K562 (cell line): ENCODE measurements around the gene AASDH. TPM values are rescaled to one million over a fixed set of nuclear protein-coding genes. Genes with fewer than 3 reads are reported as not detected.

ENCODE experiments used
- ATAC-seq: fragments of 200-7000 bp; cut with Tn5 transposase; 3 replicates; pipeline ENCODE4 v1.9.1; 2020; ENCODE audit warnings: moderate library complexity
- BruUV-seq: library from RNA; stranded (reverse); fragments of 400-500 nt; replicated peaks from 2 replicates; lab custom pipeline; 2021; lab: Mats Ljungman, UMichigan
- CTCF ChIA-PET: fragments of 300-600 bp; formaldehyde crosslinking; extraction: SDS; loops from one replicate; lab custom pipeline; 2021; ENCODE audit warnings: low intra/inter-chr PET ratio; lab: Yijun Ruan, JAX
- POLR2A ChIA-PET: fragments of 300-600, 350-650 bp; sonication (Branson Sonifier 250); formaldehyde crosslinking; extraction: SDS; loops from one replicate; lab custom pipeline; 2021; ENCODE audit warnings: antibody characterized with exemption, inconsistent platforms; lab: Yijun Ruan, JAX
- DNase-seq, 4 experiments: peaks; one replicate each; pipeline versions ENCODE4 v3.0.0 to v3.0.0-alpha.2; 2011 to 2018; ENCODE audit warnings: low spot score in 3 of 4, mixed read lengths in 3 of 4; ENCODE audit errors: extremely low read depth in 1 of 4
- FAIRE-seq: peaks from 2 replicates; lab custom pipeline; 2011; peaks lifted over from hg19 to GRCh38; lab: Jason Lieb, UNC
- H2AFZ ChIP-seq: 2 replicates; pipeline ENCODE4 v1.6.0; 2011; ENCODE audit warnings: low read depth, low read length, control low read depth, inconsistent platforms
- H3K27ac ChIP-seq: fragments of 200-600 bp; 3 replicates; pipeline ENCODE4 v1.8.0; 2011; ENCODE audit warnings: low read depth, mild to moderate bottlenecking, control low read depth, inconsistent platforms, low read length, moderate library complexity, mixed read lengths; ENCODE audit errors: extremely low read depth
- H3K27me3 ChIP-seq, 2 experiments: fragments of 300-600 bp in 1 of 2; 2 replicates in 1 of 2; 3 replicates in 1 of 2; pipeline versions ENCODE4 v1.6.0 to v1.8.0; 2011; ENCODE audit warnings: inconsistent platforms in 2 of 2, low read length in 2 of 2, mild to moderate bottlenecking in 1 of 2, mixed read lengths in 1 of 2, moderate library complexity in 1 of 2; ENCODE audit not compliant: control insufficient read depth in 2 of 2, insufficient read depth in 2 of 2
- H3K36me3 ChIP-seq: fragments of 300-600 bp; 3 replicates; pipeline ENCODE4 v1.8.0; 2011; ENCODE audit warnings: mild to moderate bottlenecking, low read length, inconsistent platforms; ENCODE audit not compliant: control insufficient read depth, insufficient read depth
- H3K4me1 ChIP-seq, 2 experiments: fragments of 200-600 bp in 1 of 2; replicated peaks in 1 of 2; 2 replicates in 1 of 2; 3 replicates in 1 of 2; pipeline versions ENCODE4 v1.5.1 to v1.8.0; 2011; ENCODE audit warnings: inconsistent platforms in 2 of 2, low read length in 2 of 2, mild to moderate bottlenecking in 1 of 2, mixed read lengths in 1 of 2, moderate library complexity in 1 of 2; ENCODE audit not compliant: control insufficient read depth in 2 of 2, insufficient read depth in 2 of 2
- H3K4me2 ChIP-seq: 2 replicates; pipeline ENCODE4 v1.6.1; 2011; ENCODE audit warnings: low read length, control low read depth, inconsistent platforms, mixed read lengths; ENCODE audit not compliant: insufficient read depth
- H3K4me3 ChIP-seq: fragments of 200-600 bp; sonication (generic), shearing (Covaris generic); 2 replicates; pipeline ENCODE4 v1.5.1; 2016; ENCODE audit warnings: control low read depth, inconsistent platforms
- H3K79me2 ChIP-seq: fragments of 200-600 bp; 3 replicates; pipeline ENCODE4 v1.8.0; 2011; ENCODE audit warnings: low read length, inconsistent platforms; ENCODE audit not compliant: control insufficient read depth, insufficient read depth
- H3K9ac ChIP-seq, 2 experiments: 2 replicates each; pipeline versions ENCODE4 v1.6.0 to v1.6.1; 2011; ENCODE audit warnings: low read depth in 2 of 2, low read length in 2 of 2, control low read depth in 1 of 2, inconsistent platforms in 1 of 2, mild to moderate bottlenecking in 1 of 2, mixed read lengths in 1 of 2; ENCODE audit not compliant: insufficient read depth in 1 of 2
- H3K9me1 ChIP-seq: one replicate; pipeline ENCODE4 v1.6.0; 2011; ENCODE audit warnings: inconsistent platforms, mild to moderate bottlenecking, low read length, moderate library complexity; ENCODE audit not compliant: control insufficient read depth, insufficient read depth
- H3K9me3 ChIP-seq: replicated peaks from 2 replicates; pipeline ENCODE4 v1.5.1; 2011; ENCODE audit warnings: low read depth, low read length, inconsistent platforms; ENCODE audit not compliant: control insufficient read depth, insufficient read depth
- H4K20me1 ChIP-seq: replicated peaks from 2 replicates; pipeline ENCODE4 v1.6.1; 2011; ENCODE audit warnings: low read length, inconsistent platforms, mixed read lengths; ENCODE audit not compliant: control insufficient read depth, insufficient read depth
- BCL6 ChIP-seq: fragments of 250-450 bp; sonication (Bioruptor Pico); IDR thresholded peaks from 2 replicates; pipeline ENCODE4 v1.4.0; 2020
- BCLAF1 ChIP-seq, 2 experiments: fragments of 450-650 bp in 1 of 2; IDR thresholded peaks; 2 replicates each; pipeline ENCODE4 v1.6.1; 2011 to 2017; ENCODE audit warnings: low read depth in 2 of 2, antibody characterized with exemption in 1 of 2, borderline replicate concordance in 1 of 2, low read length in 1 of 2, mild to moderate bottlenecking in 1 of 2, mixed read lengths in 1 of 2; ENCODE audit not compliant: control insufficient read depth in 1 of 2
- CREB3L1 ChIP-seq: fragments of 450-650 bp; IDR thresholded peaks from 2 replicates; pipeline ENCODE4 v1.6.1; 2014; ENCODE audit warnings: low read depth, mild to moderate bottlenecking, moderate library complexity, borderline replicate concordance
- CREM ChIP-seq: IDR thresholded peaks from 2 replicates; pipeline ENCODE4 v1.6.1; 2014; ENCODE audit warnings: antibody characterized with exemption, low read depth
- E2F6 ChIP-seq, 2 experiments: IDR thresholded peaks; 2 replicates each; pipeline ENCODE4 v1.6.1; 2011; ENCODE audit warnings: borderline replicate concordance in 1 of 2, control low read depth in 1 of 2, low read depth in 1 of 2, low read length in 1 of 2, mild to moderate bottlenecking in 1 of 2, mixed read lengths in 1 of 2, moderate library complexity in 1 of 2; ENCODE audit not compliant: insufficient read depth in 1 of 2, insufficient read length in 1 of 2, poor library complexity in 1 of 2, severe bottlenecking in 1 of 2; ENCODE audit errors: extremely low read depth in 1 of 2
- ELF1 ChIP-seq: fragments of 200-800 bp; sonication (Bioruptor generic); IDR thresholded peaks from 2 replicates; pipeline ENCODE4 v1.6.1; 2016; ENCODE audit warnings: missing genetic modification characterization, missing compliant biosample characterization
- GABPB1 ChIP-seq: sonication (generic); formaldehyde crosslinking; IDR thresholded peaks from 2 replicates; pipeline ENCODE4 v1.8.0; 2022; ENCODE audit warnings: mild to moderate bottlenecking, missing genetic modification reagents
- HNRNPUL1 ChIP-seq: fragments of 200-400 bp; formaldehyde crosslinking; IDR thresholded peaks from 2 replicates; pipeline ENCODE4 v1.6.1; 2017; ENCODE audit warnings: low read length
- JUNB ChIP-seq: fragments of 450-650 bp; formaldehyde crosslinking; conservative IDR thresholded peaks from 2 replicates; pipeline ENCODE4 v1.4.0; 2020; ENCODE audit warnings: mild to moderate bottlenecking
- MTA1 ChIP-seq: fragments of 450-650 bp; IDR thresholded peaks from 2 replicates; pipeline ENCODE4 v1.6.1; 2017; ENCODE audit warnings: borderline replicate concordance
- PRMT5 ChIP-seq: sonication (generic); formaldehyde crosslinking; IDR thresholded peaks from 2 replicates; pipeline ENCODE4 v1.5.0; 2020; ENCODE audit warnings: missing genetic modification reagents
- RBFOX2 ChIP-seq: fragments of 200-400 bp; formaldehyde crosslinking; IDR thresholded peaks from 2 replicates; pipeline ENCODE4 v1.6.1; 2017; ENCODE audit warnings: low read depth, mild to moderate bottlenecking, low read length, moderate library complexity
- SAP30 ChIP-seq: fragments of 200-600 bp; sonication (generic); IDR thresholded peaks from 2 replicates; pipeline ENCODE4 v1.6.1; 2012; ENCODE audit warnings: borderline replicate concordance, low read depth, mild to moderate bottlenecking, moderate library complexity, low read length, control low read depth, inconsistent platforms; ENCODE audit not compliant: insufficient read depth, poor library complexity, severe bottlenecking
- SNIP1 ChIP-seq: fragments of 450-650 bp; IDR thresholded peaks from 2 replicates; pipeline ENCODE4 v1.7.1; 2017; ENCODE audit warnings: low read depth, mild to moderate bottlenecking
- ZNF140 ChIP-seq: fragments of 250-450 bp; sonication (Bioruptor Pico); IDR thresholded peaks from 2 replicates; pipeline ENCODE4 v1.8.0; 2021; ENCODE audit warnings: moderate library complexity, mild to moderate bottlenecking, inconsistent platforms
- ZSCAN32 ChIP-seq: fragments of 450-650 bp; formaldehyde crosslinking; IDR thresholded peaks from 2 replicates; pipeline ENCODE4 v1.4.0; 2020; ENCODE audit warnings: mild to moderate bottlenecking, moderate library complexity
- WGBS: fragments of 100-300 bp; shearing (Covaris generic); methylation state at CpG from one replicate; pipeline ENCODE4 v1.1.6; 2016; ENCODE audit warnings: low coverage, mixed read lengths; ENCODE audit not compliant: insufficient coverage; ENCODE audit errors: missing lambda C conversion rate; 5-methylcytosine and 5-hydroxymethylcytosine counted together
- in situ Hi-C: fragments of 300-500 bp; cut with MboI; formaldehyde crosslinking; loops from 4 replicates; pipeline ENCODE4 v1.15.0; 2018; ENCODE audit warnings: inconsistent platforms, mixed read lengths
- intact Hi-C: fragments of 100-400 bp; cut with micrococcal nuclease; formaldehyde crosslinking; loops from 2 replicates; pipeline ENCODE4 v1.14.2; 2022
- polyA plus RNA-seq, 8 experiments: library from polyadenylated mRNA; depleted of rRNA in 4 of 8; stranded (reverse) in 5 of 8; unstranded in 3 of 8; fragments of >200 nt; fragmentation: Nextera tagmentation in 2 of 8; fragmentation: Illumina TruSeq in 1 of 8; extraction: Ambion mirVana in 2 of 8; extraction: Trizol in 1 of 8; gene quantifications; 2 replicates each; pipeline versions ENCODE4 v1.2.1 to v1.2.3, GENCODE V29; 2011 to 2014; ENCODE audit warnings: inconsistent platforms in 1 of 8, missing spikeins in 1 of 8
- total RNA-seq, 7 experiments: library from RNA; depleted of rRNA in 6 of 7; stranded (reverse); fragments of >200 nt in 6 of 7; fragmentation: Illumina TruSeq in 2 of 7; extraction: Trizol in 2 of 7; gene quantifications; 2 replicates each; pipeline versions ENCODE4 v1.2.1 to v1.2.3, GENCODE V29; 2011 to 2021; ENCODE audit warnings: low replicate concordance in 1 of 7

AASDH gene
- total and polyA plus RNA-seq, 9 of the 15 experiments (the other 6 are each of a cell fraction or from before 2014, with no cell fraction given) = 8.6 to 29.7 (median 13.7) TPM

- Histone ChIP-seq H3K4me3 (no peak overlapping the region), H3K27me3 (peaks cover 30 to 32% of the 10 kb centered on the region in 2 experiments), H3K79me2 (no peaks in the 10 kb centered on the region), H3K4me1 (peaks cover 0 to 2% of the 10 kb centered on the region in 2 experiments; a peak in 1 of 5 replicates), H3K4me2 (no peak overlapping the region), H3K36me3 (no peaks in the 10 kb centered on the region), H2AFZ (no peak overlapping the region), H3K9me1 (no peaks in the 10 kb centered on the region), H3K27ac (no peak overlapping the region), H3K9me3 (no peaks in the 10 kb centered on the region), H4K20me1 (no peaks in the 10 kb centered on the region), H3K9ac (no peak overlapping the region)
- CTCF ChIA-PET = no interaction called here
- DNase-seq = no peak
- no TSS peak for BruUV-seq
- POLR2A ChIA-PET = no interaction called here
- intact Hi-C loops = no loop called here
- WGBS = 7% methylated on average over 1 of the region's 1 CpG
- no peak for FAIRE-seq
- TF ChIP-seq RBFOX2 (no peak), BCL6 (CRISPR knock-in tag) (no peak), ELF1 (tag) (no peak), CREB3L1 (no peak), GABPB1 (CRISPR knock-in tag) (no peak), ZSCAN32 (CRISPR knock-in tag) (no peak), HNRNPUL1 (no peak), BCLAF1 (IDR thresholded peaks at IDR 0.05; ENCODE audit: borderline replicate concordance in 1 of 2, control insufficient read depth in 1 of 2, low read depth in 2 of 2, low read length in 1 of 2) (no peak), PRMT5 (CRISPR knock-in tag) (no peak), SAP30 (no peak), MTA1 (no peak), CREM (no peak), ZNF140 (no peak), JUNB (CRISPR knock-in tag) (no peak), E2F6 (IDR thresholded peaks at IDR 0.05; ENCODE audit: borderline replicate concordance in 1 of 2, extremely low read depth in 1 of 2, insufficient read depth in 1 of 2, insufficient read length in 1 of 2, low read depth in 1 of 2, low read length in 1 of 2, poor library complexity in 1 of 2, severe bottlenecking in 1 of 2) (no peak), SNIP1 (no peak)
- ATAC-seq = no peak
- in situ Hi-C loops = no loop called here
Observed at GRCh38 chr4:56321251-56321650, 66.0 kb downstream of the AASDH start.
